Measurements from ENCODE around the gene SZT2. TPM values are rescaled to one million over a fixed set of nuclear protein-coding genes. Genes with fewer than 3 reads are reported as not detected.
"Not testable (repeated sequence)": the region's sequence is repeated elsewhere in the genome, so short reads cannot be mapped to it uniquely, and the experiment has no call there.

The SZT2 gene
- total RNA-seq, 1 donor from 2014 or later, result 15.1 TPM

GRCh38 chr1:43387976-43388599 is 1.6 kb upstream of the SZT2 start:
- no peak for DNase-seq (ENCODE audit: low read depth, low spot score)

- DNase-seq (ENCODE audit: low read depth, low spot score), result no peak
These were observed 1.1 kb upstream of the SZT2 start for GRCh38 chr1:43388613-43389012.

GRCh38 chr1:43392702-43393101 is 3.0 kb downstream of the SZT2 start:
- no peak for DNase-seq (ENCODE audit: low read depth, low spot score)

GRCh38 chr1:43395523-43395922 is 5.8 kb downstream of the SZT2 start:
- DNase-seq (ENCODE audit: low read depth, low spot score), result no peak

- DNase-seq (ENCODE audit: low read depth, low spot score), result no peak
These were observed 6.4 kb downstream of the SZT2 start for GRCh38 chr1:43396059-43396458.

- DNase-seq (ENCODE audit: low read depth, low spot score), result no peak
These were observed 8.5 kb downstream of the SZT2 start for GRCh38 chr1:43398227-43398626.

GRCh38 chr1:43400441-43400840 is 10.7 kb downstream of the SZT2 start:
- not testable (repeated sequence) for DNase-seq (ENCODE audit: low read depth, low spot score)

- DNase-seq (ENCODE audit: low read depth, low spot score), result no peak
These were observed 12.6 kb downstream of the SZT2 start for GRCh38 chr1:43402089-43402865.

GRCh38 chr1:43404353-43404752 is 14.7 kb downstream of the SZT2 start:
- DNase-seq (ENCODE audit: low read depth, low spot score), result no peak

- no peak for DNase-seq (ENCODE audit: low read depth, low spot score)
These were observed 15.6 kb downstream of the SZT2 start for GRCh38 chr1:43405219-43405875.

- no peak for DNase-seq (ENCODE audit: low read depth, low spot score)
These were observed 16.2 kb downstream of the SZT2 start for GRCh38 chr1:43405876-43406234.

GRCh38 chr1:43410571-43410970 is 20.9 kb downstream of the SZT2 start:
- DNase-seq (ENCODE audit: low read depth, low spot score), result no peak

GRCh38 chr1:43413426-43413825 is 23.7 kb downstream of the SZT2 start:
- not testable (repeated sequence) for DNase-seq (ENCODE audit: low read depth, low spot score)

- DNase-seq (ENCODE audit: low read depth, low spot score), result peak; percentile 24
These were observed 25.0 kb downstream of the SZT2 start for GRCh38 chr1:43414634-43415223.

GRCh38 chr1:43415901-43416300 is 26.2 kb downstream of the SZT2 start:
- DNase-seq (ENCODE audit: low read depth, low spot score), result no peak

GRCh38 chr1:43418858-43419257 is 29.2 kb downstream of the SZT2 start:
- no peak for DNase-seq (ENCODE audit: low read depth, low spot score)

- DNase-seq (ENCODE audit: low read depth, low spot score), result no peak
These were observed 30.1 kb downstream of the SZT2 start for GRCh38 chr1:43419627-43420425.

- DNase-seq (ENCODE audit: low read depth, low spot score), result no peak
These were observed 31.2 kb downstream of the SZT2 start for GRCh38 chr1:43420874-43421273.

GRCh38 chr1:43421396-43421795 is 31.7 kb downstream of the SZT2 start:
- DNase-seq (ENCODE audit: low read depth, low spot score), result no peak

- DNase-seq (ENCODE audit: low read depth, low spot score), result no peak
These were observed 32.5 kb downstream of the SZT2 start for GRCh38 chr1:43421976-43422750.
